GM21390 (cell line): ENCODE measurements around the gene FAM50A.
"Not testable (repeated sequence)": the region's sequence is repeated elsewhere in the genome, so short reads cannot be mapped to it uniquely, and the experiment has no call there.

Source experiments
- ATAC-seq: cut with Tn5 transposase; IDR thresholded peaks from one replicate; pipeline ENCODE4 v1.9.1; 2021; ENCODE audit not compliant: unreplicated experiment

Gene FAM50A

DNA sequence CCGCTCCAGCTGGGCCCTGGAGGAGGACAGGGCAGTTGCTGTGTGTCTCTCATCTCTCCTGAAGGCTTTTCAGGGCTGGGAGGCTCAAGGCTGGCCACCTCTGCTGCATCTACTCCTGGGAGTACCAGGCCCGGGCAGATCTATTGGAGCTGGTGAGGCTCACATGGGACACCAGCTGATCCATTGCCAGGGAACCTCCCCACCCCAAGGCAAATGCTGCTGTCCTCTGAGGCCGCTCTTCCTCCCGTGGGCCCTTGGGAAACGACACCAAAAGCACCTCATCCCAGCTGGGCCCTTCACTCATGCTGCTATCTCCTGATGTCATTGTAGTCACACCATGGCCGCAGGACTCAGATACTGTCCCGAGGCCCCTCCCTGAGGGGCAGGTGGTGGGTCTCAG lies 38.8 kb downstream of the FAM50A start:
- ATAC-seq: no peak

GRCh38 chrX:154483325-154483724 lies 39.4 kb downstream of the FAM50A start:
- ATAC-seq: no peak

DNA sequence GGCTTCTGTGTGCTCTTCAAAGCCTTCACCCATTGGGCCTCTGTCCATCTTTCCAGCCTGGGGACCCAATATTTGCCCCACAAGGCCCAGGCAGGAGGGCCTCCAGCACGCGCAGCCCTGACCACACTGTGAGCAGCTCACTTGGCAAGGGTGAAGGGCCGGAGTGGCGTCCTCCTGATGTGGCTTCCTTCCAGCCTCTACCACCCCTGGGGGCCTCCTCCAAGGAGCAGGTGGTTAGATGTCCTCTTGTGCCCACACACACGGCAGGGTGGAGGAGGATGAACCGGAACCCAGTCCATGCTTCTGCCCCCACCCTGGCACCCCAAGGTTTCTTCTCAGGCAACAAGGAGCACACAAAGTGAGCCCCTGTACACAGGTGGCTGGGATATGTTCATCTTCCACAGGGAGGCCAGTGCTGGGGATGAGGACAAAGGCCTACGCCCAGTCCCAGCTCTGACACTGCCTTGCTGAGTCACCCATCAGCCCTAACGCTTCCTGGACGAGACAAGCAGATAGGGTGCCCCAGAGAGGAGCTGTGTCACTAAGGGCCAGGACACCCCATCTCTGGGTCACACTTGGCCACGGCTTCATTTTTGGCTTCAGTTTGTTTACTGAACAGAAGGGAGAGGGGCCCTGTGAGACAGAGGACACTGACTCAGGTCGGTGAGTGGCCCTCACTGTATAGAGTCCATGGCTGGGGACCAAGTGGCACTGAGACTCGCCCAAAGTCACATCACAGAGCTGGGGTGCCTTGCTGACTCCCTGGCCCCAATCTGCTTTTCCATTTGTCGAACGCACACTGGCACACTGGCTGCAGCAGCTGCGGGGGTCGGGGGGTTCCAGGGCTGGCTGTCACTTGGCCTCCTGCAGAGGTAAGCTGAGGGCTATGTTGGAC lies 40.6 kb downstream of the FAM50A start:
- ATAC-seq: no peak

DNA sequence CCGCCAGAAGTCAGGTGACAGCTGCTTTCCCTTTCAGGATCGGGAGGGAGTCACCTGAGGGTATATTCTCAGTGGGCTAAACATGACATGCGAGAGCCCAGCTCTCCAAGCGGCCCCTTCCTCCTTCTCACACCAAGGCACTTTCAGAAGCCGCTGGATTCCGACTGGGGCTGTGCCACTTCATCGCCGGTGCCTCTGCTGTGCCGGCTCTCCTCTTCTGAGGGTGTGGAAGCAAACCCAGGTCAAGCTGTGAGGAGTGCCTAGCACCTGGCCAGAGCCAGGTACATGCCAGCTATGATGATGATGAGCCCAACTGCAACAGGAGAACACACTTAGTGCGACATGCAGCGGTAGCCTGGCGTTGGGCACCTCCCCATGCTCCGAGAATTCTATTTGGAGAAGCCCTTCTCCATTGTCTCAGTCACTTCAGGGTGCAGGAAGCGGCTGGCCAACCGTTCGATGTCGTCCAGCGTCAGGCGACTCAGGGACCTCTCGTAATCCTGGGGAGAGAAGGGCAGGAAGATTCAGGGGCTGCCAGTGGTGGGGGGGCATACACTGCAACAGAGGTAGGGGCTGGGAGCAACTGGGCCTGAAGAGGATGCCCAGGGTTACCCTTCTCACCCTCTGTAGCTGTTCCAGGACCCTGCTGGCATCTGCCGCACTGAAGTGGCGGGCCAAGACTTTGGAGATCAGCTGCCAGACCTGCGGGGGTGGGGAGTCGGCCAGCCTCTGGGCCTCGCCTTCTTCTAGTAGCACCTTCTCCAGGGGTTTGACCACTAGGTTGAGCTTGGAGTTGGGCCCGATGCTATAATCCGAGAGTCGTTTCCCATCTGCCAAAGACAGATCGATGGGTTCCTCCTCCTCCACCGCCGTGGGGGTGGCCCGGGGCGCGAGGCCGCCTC lies 41.5 kb downstream of the FAM50A start:
- ATAC-seq: no peak

GRCh38 chrX:154486052-154486395 lies 42.1 kb downstream of the FAM50A start:
- no peak for ATAC-seq

DNA sequence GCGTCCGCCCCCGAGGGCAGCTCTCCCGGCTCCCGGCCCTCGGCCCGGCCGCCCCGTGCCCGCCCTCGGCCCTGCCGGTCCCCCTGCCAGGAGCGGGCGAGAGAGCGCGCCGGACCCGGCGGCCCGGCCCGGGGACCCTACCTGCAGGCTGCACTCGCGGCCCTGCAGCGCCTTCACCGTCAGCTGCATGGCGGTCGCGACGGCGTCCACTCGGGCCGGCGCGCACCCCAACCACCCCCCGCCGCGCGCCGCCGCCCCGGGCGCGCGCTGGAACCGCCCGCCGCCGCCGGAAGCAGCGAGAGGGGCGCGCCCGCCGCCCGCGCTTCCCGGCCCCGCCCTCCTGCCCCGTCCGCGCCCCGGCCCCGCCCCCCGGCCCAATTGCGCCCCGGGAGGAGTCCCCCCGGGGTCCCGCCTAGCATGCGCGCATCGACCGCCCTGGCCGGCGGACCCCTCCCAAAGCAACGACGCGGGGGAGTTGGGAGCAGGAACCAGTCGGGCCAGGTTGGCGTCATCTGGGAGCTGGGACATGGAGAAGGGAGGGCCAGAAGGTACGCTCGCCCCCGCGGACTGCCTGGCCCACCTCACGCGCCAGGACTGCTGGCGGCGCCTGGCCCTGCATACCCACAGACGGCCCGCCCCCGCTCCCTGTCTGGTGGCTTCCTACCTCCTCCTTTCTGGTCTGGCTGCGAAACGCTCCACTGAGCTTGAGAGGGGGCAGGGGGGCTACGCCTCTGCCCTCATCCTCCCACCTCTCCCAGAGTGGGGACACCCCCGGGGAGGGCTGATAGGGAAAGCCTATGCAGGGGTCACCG lies 42.7 kb downstream of the FAM50A start, which contains the start of gene UBL4A:
UBL4A (minus strand) TSS at position 220 of the 812 bp plus-strand sequence; CDS start at position 189, 31 bp downstream.
- no peak for ATAC-seq

- no peak for ATAC-seq
Observed at GRCh38 chrX:154487518-154488290, 43.8 kb downstream of the FAM50A start.

DNA sequence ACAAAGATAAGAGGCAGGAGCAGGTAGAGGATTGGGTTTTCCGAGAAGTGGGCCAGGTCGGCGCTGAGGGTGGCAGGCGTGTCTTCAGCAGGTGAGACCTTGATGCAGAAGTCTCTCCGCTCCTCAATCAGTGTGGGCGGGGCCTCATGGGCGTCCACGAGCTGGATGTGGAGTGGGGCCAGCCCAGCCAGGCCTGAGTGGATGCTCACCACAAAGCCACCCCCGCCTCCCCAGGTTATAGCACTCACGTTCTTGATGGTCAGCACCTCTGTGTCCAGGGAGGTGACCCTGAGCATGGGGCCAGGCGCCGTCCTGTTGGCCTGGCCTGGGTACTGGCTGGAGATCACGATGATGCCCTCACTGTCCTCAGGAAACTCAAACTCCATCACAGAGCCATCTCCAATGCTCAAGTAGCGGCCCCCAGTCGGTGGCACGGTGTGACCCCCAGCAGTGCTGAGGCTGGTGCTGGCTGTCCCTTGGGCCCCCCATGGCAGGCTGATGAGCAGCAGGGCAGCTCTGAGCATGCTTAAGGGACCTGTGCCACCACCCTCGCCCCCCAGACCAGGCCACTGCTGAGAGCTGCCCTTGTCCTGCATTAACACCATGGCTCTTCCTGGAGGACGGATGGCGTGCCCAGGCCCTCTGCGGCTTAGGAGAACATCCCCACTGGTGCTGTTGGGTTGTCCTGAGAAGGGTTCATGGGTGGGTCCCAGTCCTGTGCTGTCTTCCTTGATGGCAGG lies 44.6 kb downstream of the FAM50A start:
- ATAC-seq: no peak

GRCh38 chrX:154489182-154489581 lies 45.2 kb downstream of the FAM50A start:
- no peak for ATAC-seq

DNA sequence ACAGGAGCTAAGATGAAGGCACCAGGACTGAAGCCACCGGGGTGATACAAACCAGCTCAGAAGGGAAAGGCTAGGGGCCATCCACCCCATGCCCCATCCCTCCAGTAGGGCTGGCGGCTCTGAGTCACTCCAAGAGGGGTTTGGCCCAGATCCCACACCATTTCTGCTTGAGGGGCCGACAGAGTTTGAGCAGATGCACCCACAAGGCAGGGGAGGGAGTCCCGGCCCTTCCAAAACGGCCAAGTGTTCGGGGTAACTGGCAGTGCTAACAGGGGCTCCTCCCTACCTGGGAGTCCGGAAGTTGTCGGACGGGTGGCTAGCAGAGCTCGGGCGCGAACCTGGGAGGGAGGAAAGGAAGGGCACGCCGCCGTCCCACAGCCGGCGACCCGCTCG lies 46.1 kb downstream of the FAM50A start:
- ATAC-seq: peak; percentile 15

- ATAC-seq: peak; percentile 77
Observed at GRCh38 chrX:154490414-154491083, 46.6 kb downstream of the FAM50A start, which contains the start of gene SLC10A3. SLC10A3 (minus strand) TSS chrX:154490629; CDS start chrX:154488940, 1,689 bp downstream.

DNA sequence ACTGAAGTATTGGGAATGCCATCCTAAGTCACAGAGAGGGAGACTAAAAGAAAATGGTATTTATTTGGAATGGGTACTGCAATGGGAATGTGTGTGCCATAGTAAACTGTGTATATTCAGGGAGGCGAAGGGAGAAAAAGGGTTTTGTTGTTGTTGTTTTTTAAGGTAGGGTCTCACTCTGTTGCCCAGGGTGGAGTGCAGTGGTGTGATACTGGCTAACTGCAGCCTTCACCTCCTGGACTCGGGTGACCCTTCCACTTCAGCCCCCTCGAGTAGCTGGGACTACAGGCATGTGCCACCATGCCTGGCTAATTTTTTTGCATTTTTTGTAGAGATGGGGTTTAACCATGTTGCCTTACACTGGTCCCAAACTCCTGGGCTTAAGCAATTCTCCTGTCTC lies 50.8 kb downstream of the FAM50A start:
- no peak for ATAC-seq

- no peak for ATAC-seq
Observed at GRCh38 chrX:154495472-154495922, 51.6 kb downstream of the FAM50A start.

DNA sequence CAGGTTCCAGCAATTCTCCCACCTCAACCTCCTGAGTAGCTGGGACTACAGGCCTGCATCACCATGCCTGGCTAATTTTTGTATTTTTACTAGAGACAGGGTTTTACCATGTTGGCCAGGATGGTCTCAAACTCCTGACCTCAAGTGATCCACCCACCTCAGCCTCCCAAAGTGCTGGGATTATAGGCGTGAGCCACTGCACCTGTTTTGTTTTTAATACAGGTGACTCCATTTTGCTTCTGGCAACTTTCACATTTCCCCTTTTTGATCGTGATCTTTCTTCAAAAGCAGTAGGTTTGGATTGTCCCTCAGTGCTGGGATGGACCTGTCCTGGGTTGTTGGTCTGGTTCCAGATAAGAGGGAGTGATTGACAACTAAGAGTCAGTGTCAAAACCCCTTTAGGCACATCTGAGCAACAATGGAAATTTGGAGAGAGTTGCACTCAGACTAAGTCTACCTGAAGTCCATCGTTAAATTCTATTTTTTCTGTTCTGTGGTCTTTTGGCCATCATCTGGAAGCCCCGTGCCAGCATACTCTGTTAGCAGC lies 52.7 kb downstream of the FAM50A start:
- ATAC-seq: not testable (repeated sequence)
